ENCODE data around the gene YRDC. TPM values are rescaled to one million over a fixed set of nuclear protein-coding genes. Genes with fewer than 3 reads are reported as not detected.

YRDC gene
- total RNA-seq, 1 experiment from 2014 or later: 24.6 TPM

GRCh38 chr1:37764414-37764825 is 43.6 kb downstream of the YRDC start (continued):
- TF ChIP-seq ZNF138 (CRISPR knock-in tag; conservative IDR thresholded peaks at IDR 0.05): peak; percentile 94; the same call in 1 of the 2 replicates
- peak; percentile 94 for TF ChIP-seq E2F5 (CRISPR knock-in tag; IDR thresholded peaks at IDR 0.05)
- no peak for TF ChIP-seq SOX15 (CRISPR knock-in tag; IDR thresholded peaks at IDR 0.05)
- TF ChIP-seq JUN (CRISPR knock-in tag; IDR thresholded peaks at IDR 0.05): peak; percentile 100
- peak; percentile 99 for TF ChIP-seq IRF1 (CRISPR knock-in tag; IDR thresholded peaks at IDR 0.05)
- peak; percentile 99 for TF ChIP-seq CREB1 (CRISPR knock-in tag; IDR thresholded peaks at IDR 0.05)
- TF ChIP-seq PREB (CRISPR knock-in tag; IDR thresholded peaks at IDR 0.05; ENCODE audit: borderline replicate concordance): peak; percentile 99
- TF ChIP-seq SP1 (CRISPR knock-in tag; conservative IDR thresholded peaks at IDR 0.05): peak; percentile 67
- TF ChIP-seq ZNF219 (CRISPR knock-in tag; IDR thresholded peaks at IDR 0.05; ENCODE audit: borderline replicate concordance): peak; percentile 99
- TF ChIP-seq ZNF416 (CRISPR knock-in tag; IDR thresholded peaks at IDR 0.05): peak; percentile 87; the same call in 1 of the 2 replicates
- peak; percentile 98 for TF ChIP-seq NFE2L1 (CRISPR knock-in tag; IDR thresholded peaks at IDR 0.05)
- no peak for TF ChIP-seq CTCF (IDR thresholded peaks at IDR 0.05)
- peak; percentile 94 for TF ChIP-seq ATF6 (CRISPR knock-in tag; IDR thresholded peaks at IDR 0.05)
- no peak for TF ChIP-seq RORB (CRISPR knock-in tag; IDR thresholded peaks at IDR 0.05)
- TF ChIP-seq ZNF425 (CRISPR knock-in tag; conservative IDR thresholded peaks at IDR 0.05): no peak; the same call in 1 of the 2 replicates
- TF ChIP-seq AFF4 (CRISPR knock-in tag; IDR thresholded peaks at IDR 0.05; ENCODE audit: borderline replicate concordance): peak; percentile 92; the same call in 1 of the 2 replicates
- peak; percentile 89 for TF ChIP-seq ATF1 (CRISPR knock-in tag; IDR thresholded peaks at IDR 0.05)
- TF ChIP-seq GTF2I (CRISPR knock-in tag; conservative IDR thresholded peaks at IDR 0.05): no peak
- TF ChIP-seq HMGXB4 (CRISPR knock-in tag; IDR thresholded peaks at IDR 0.05): peak; percentile 71; the same call in 1 of the 2 replicates
- peak; percentile 85; the same call in 1 of the 2 replicates for TF ChIP-seq ZSCAN18 (CRISPR knock-in tag; IDR thresholded peaks at IDR 0.05)
- TF ChIP-seq MLX (CRISPR knock-in tag; IDR thresholded peaks at IDR 0.05): peak; percentile 94; the same call in 1 of the 2 replicates
- TF ChIP-seq TCF7 (CRISPR knock-in tag; IDR thresholded peaks at IDR 0.05; ENCODE audit: low read depth): peak; percentile 98
- peak; percentile 98 for TF ChIP-seq NR1H2 (CRISPR knock-in tag; IDR thresholded peaks at IDR 0.05)
